ENCODE results near the gene SERPINB11.

Gene SERPINB11

GRCh38 chr18:63725682-63726480 lies 23.1 kb downstream of the SERPINB11 start:
- no peaks in the 10 kb centered on the region for H3K27me3 ChIP-seq (ENCODE audit: insufficient read depth, poor library complexity, severe bottlenecking)
- no peak overlapping the region for H3K4me3 ChIP-seq (ENCODE audit: severe bottlenecking)
- no peak for DNase-seq (ENCODE audit: low spot score)
- H3K4me1 ChIP-seq (ENCODE audit: insufficient read depth, poor library complexity, severe bottlenecking): no peaks in the 10 kb centered on the region
- ATAC-seq (ENCODE audit: low read depth): no peak
- H3K36me3 ChIP-seq (ENCODE audit: low read depth): no peaks in the 10 kb centered on the region
- no peak overlapping the region for H3K27ac ChIP-seq (ENCODE audit: poor library complexity, severe bottlenecking)
- H3K9me3 ChIP-seq (ENCODE audit: severe bottlenecking): no peaks in the 10 kb centered on the region
- TF ChIP-seq, protein P1, sequence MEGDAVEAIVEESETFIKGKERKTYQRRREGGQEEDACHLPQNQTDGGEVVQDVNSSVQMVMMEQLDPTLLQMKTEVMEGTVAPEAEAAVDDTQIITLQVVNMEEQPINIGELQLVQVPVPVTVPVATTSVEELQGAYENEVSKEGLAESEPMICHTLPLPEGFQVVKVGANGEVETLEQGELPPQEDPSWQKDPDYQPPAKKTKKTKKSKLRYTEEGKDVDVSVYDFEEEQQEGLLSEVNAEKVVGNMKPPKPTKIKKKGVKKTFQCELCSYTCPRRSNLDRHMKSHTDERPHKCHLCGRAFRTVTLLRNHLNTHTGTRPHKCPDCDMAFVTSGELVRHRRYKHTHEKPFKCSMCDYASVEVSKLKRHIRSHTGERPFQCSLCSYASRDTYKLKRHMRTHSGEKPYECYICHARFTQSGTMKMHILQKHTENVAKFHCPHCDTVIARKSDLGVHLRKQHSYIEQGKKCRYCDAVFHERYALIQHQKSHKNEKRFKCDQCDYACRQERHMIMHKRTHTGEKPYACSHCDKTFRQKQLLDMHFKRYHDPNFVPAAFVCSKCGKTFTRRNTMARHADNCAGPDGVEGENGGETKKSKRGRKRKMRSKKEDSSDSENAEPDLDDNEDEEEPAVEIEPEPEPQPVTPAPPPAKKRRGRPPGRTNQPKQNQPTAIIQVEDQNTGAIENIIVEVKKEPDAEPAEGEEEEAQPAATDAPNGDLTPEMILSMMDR (IDR thresholded peaks at IDR 0.05; ENCODE audit: poor library complexity, severe bottlenecking): no peak

- peak overlapping the region; percentile 14 for H3K27ac ChIP-seq (ENCODE audit: poor library complexity, severe bottlenecking)
- H3K36me3 ChIP-seq (ENCODE audit: low read depth): no peaks in the 10 kb centered on the region
- ATAC-seq (ENCODE audit: low read depth) (peak; percentile 85), DNase-seq (ENCODE audit: low spot score) (no peak)
- H3K9me3 ChIP-seq (ENCODE audit: severe bottlenecking): no peaks in the 10 kb centered on the region
- TF ChIP-seq, protein P1 (IDR thresholded peaks at IDR 0.05; ENCODE audit: poor library complexity, severe bottlenecking): no peak
- H3K27me3 ChIP-seq (ENCODE audit: insufficient read depth, poor library complexity, severe bottlenecking): no peaks in the 10 kb centered on the region
- no peaks in the 10 kb centered on the region for H3K4me1 ChIP-seq (ENCODE audit: insufficient read depth, poor library complexity, severe bottlenecking)
- no peak overlapping the region for H3K4me3 ChIP-seq (ENCODE audit: severe bottlenecking)
Measured at GRCh38 chr18:63730773-63731172, 28.0 kb downstream of the SERPINB11 start.

DNA sequence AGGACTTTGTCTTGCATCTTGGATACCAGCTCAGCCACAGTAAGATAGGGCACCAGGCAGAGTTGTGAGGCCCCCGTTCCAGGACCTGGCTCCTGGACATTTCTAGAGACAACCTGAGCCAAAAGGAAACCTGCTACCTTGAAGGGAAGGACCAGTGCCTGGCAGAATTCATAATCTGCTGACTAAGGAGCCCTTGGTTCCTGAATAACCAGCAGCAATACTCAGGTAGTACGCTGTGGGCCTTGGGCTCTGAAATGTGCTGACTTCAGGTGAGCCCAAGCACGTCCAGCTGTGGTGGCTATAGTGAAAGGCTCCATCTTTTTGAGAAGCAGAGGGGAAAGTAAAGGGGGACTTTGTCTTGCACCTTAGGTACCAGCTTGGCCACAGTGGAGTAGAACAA lies 28.5 kb downstream of the SERPINB11 start:
- H3K27ac ChIP-seq (ENCODE audit: poor library complexity, severe bottlenecking): peak overlapping the region; percentile 14
- TF ChIP-seq, protein P1 (IDR thresholded peaks at IDR 0.05; ENCODE audit: poor library complexity, severe bottlenecking): no peak
- ATAC-seq (ENCODE audit: low read depth): no peak

DNA sequence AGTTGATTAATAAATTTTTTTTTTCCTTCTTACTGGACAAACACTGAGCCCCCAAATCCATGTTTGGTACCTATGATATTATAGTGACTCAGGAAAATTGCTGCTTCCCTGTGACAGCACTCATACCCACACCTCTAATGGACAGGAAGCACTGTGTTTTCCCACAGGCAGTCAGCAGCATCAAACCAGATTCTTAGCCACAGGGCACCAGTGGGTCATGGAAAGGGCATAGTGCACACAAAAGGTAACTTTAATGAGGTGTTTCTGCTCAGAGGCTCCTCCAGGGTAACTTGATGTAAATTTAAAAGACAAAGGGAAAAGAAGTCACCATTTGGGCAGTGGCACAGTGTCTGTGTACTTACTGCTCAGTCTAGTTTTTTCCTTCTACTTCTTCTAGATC lies 34.1 kb downstream of the SERPINB11 start:
- Histone ChIP-seq H3K4me1 (ENCODE audit: insufficient read depth, poor library complexity, severe bottlenecking) (peaks cover 4% of the 10 kb centered on the region), H3K4me3 (ENCODE audit: severe bottlenecking) (no peak overlapping the region), H3K27ac (ENCODE audit: poor library complexity, severe bottlenecking) (no peak overlapping the region), H3K27me3 (ENCODE audit: insufficient read depth, poor library complexity, severe bottlenecking) (no peaks in the 10 kb centered on the region), H3K9me3 (ENCODE audit: severe bottlenecking) (no peaks in the 10 kb centered on the region), H3K36me3 (ENCODE audit: low read depth) (no peaks in the 10 kb centered on the region)
- TF ChIP-seq, protein P1 (IDR thresholded peaks at IDR 0.05; ENCODE audit: poor library complexity, severe bottlenecking): no peak
- peak; percentile 87 for ATAC-seq (ENCODE audit: low read depth)
- DNase-seq (ENCODE audit: low spot score): no peak

More for the DNA sequence above, 28.5 kb downstream of the SERPINB11 start:
- Histone ChIP-seq H3K4me3 (ENCODE audit: severe bottlenecking) (no peak overlapping the region), H3K9me3 (ENCODE audit: severe bottlenecking) (no peaks in the 10 kb centered on the region), H3K27me3 (ENCODE audit: insufficient read depth, poor library complexity, severe bottlenecking) (no peaks in the 10 kb centered on the region), H3K36me3 (ENCODE audit: low read depth) (no peaks in the 10 kb centered on the region), H3K4me1 (ENCODE audit: insufficient read depth, poor library complexity, severe bottlenecking) (no peaks in the 10 kb centered on the region)
- DNase-seq (ENCODE audit: low spot score): no peak

DNA sequence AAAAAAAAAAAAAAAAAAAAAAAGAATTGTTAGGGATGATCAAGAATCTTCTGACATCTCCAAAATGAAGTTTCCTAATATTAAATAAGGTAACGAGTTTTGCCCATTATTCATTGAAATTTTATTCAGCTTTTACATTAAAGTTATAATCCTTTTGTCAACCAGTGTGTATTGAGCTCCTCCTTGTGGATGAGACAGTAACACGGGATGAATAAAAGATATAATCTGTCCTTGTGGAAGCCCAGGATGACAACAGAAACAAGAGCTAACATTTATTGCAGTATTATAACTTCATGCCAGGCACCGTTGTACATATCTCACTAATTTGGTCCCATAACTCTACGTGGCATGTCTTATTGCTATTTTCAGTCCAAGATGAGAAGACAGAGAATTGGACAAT lies 39.0 kb downstream of the SERPINB11 start:
- no peaks in the 10 kb centered on the region for H3K36me3 ChIP-seq (ENCODE audit: low read depth)
- H3K9me3 ChIP-seq (ENCODE audit: severe bottlenecking): no peaks in the 10 kb centered on the region
- H3K4me1 ChIP-seq (ENCODE audit: insufficient read depth, poor library complexity, severe bottlenecking): peaks cover 2% of the 10 kb centered on the region
- TF ChIP-seq, protein P1 (IDR thresholded peaks at IDR 0.05; ENCODE audit: poor library complexity, severe bottlenecking): peak; percentile 83
- DNase-seq (ENCODE audit: low spot score) (no peak), ATAC-seq (ENCODE audit: low read depth) (peak; percentile 41; the same call in 1 of the 3 replicates)
- H3K27ac ChIP-seq (ENCODE audit: poor library complexity, severe bottlenecking): no peak overlapping the region
- H3K4me3 ChIP-seq (ENCODE audit: severe bottlenecking): no peak overlapping the region
- H3K27me3 ChIP-seq (ENCODE audit: insufficient read depth, poor library complexity, severe bottlenecking): no peaks in the 10 kb centered on the region

Data from RWPE2 (cell line).